Hematopoietic multipotent progenitor cell treated with erythropoietin and hydrocortisone succinate and interleukin-3 and kit ligand, for 8 days (in vitro differentiated cells): Measurements from ENCODE around the gene SRP68.
"Not testable (repeated sequence)": the region's sequence is repeated elsewhere in the genome, so short reads cannot be mapped to it uniquely, and the experiment has no call there.

Experiments
- DNase-seq: peaks from one replicate; pipeline ENCODE4 v3.0.0-alpha.2; 2015

The SRP68 gene

GRCh38 chr17:76044475-76045007, 27.8 kb downstream of the SRP68 start:
- not testable (repeated sequence) for DNase-seq

- DNase-seq, result not testable (repeated sequence)
Measured at GRCh38 chr17:76042868-76043267, 29.4 kb downstream of the SRP68 start.

GRCh38 chr17:76040376-76040775, 31.9 kb downstream of the SRP68 start:
- DNase-seq, result no peak

GRCh38 chr17:76039121-76039520, 33.2 kb downstream of the SRP68 start:
- DNase-seq, result no peak

GRCh38 chr17:76038050-76038449, 34.3 kb downstream of the SRP68 start:
- no peak for DNase-seq

- DNase-seq, result no peak
Measured at GRCh38 chr17:76036497-76037261, 35.6 kb downstream of the SRP68 start.

- peak; percentile 88 for DNase-seq
Measured at GRCh38 chr17:76034428-76035350, 37.6 kb downstream of the SRP68 start.

- DNase-seq, result no peak
Measured at GRCh38 chr17:76033139-76033538, 39.2 kb downstream of the SRP68 start.

GRCh38 chr17:76032780-76033108, 39.6 kb downstream of the SRP68 start:
- no peak for DNase-seq

GRCh38 chr17:76032073-76032779, 40.1 kb downstream of the SRP68 start:
- DNase-seq, result peak; percentile 40

GRCh38 chr17:76027159-76027839, 45.0 kb downstream of the SRP68 start, which contains the start of gene EVPL:
Gene EVPL, minus strand, starts transcription at chr17:76027306. Its CDS starts 108 bp downstream, at chr17:76027198.
- DNase-seq, result peak; percentile 86

GRCh38 chr17:76026714-76027158, 45.6 kb downstream of the SRP68 start:
- no peak for DNase-seq

GRCh38 chr17:76025294-76025693, 47.0 kb downstream of the SRP68 start:
- no peak for DNase-seq

GRCh38 chr17:76024353-76024752, 48.0 kb downstream of the SRP68 start:
- no peak for DNase-seq

- no peak for DNase-seq
Measured at GRCh38 chr17:76023900-76024237, 48.4 kb downstream of the SRP68 start.

GRCh38 chr17:76022973-76023899, 49.1 kb downstream of the SRP68 start:
- DNase-seq, result no peak

- no peak for DNase-seq
Measured at GRCh38 chr17:76022285-76022684, 50.0 kb downstream of the SRP68 start.

- no peak for DNase-seq
Measured at GRCh38 chr17:76019833-76020467, 52.4 kb downstream of the SRP68 start.

GRCh38 chr17:76018801-76019200, 53.5 kb downstream of the SRP68 start:
- no peak for DNase-seq

- no peak for DNase-seq
Measured at GRCh38 chr17:76018340-76018680, 54.0 kb downstream of the SRP68 start.
